ENCODE measurements around the gene SCO2. TPM values are rescaled to one million over a fixed set of nuclear protein-coding genes. Genes with fewer than 3 reads are reported as not detected.

The SCO2 gene
- total RNA-seq, 1 experiment from 2014 or later = 3.0 TPM

GRCh38 chr22:50476868-50477267 lies 48.5 kb downstream of the SCO2 start:
- CTCF ChIA-PET = no interaction called here
- Histone ChIP-seq H3K9me2 (ENCODE audit: insufficient read depth) (no peaks in the 10 kb centered on the region), H3K9me3 (ENCODE audit: insufficient read depth, low read depth) (no peaks in the 10 kb centered on the region), H3K79me2 (ENCODE audit: low read depth) (peaks cover 28% of the 10 kb centered on the region), H3K4me1 (replicated peaks; ENCODE audit: insufficient read depth) (peaks cover 25% of the 10 kb centered on the region), H3K4me2 (no peak overlapping the region), H2AFZ (no peak overlapping the region), H3K27me3 (ENCODE audit: insufficient read depth, low read depth) (no peaks in the 10 kb centered on the region), H3K27ac (no peak overlapping the region), H3K36me3 (ENCODE audit: low read depth) (no peaks in the 10 kb centered on the region), H3K4me3 (no peak overlapping the region), H3F3A (ENCODE audit: insufficient read depth, low read depth) (peaks cover 24% of the 10 kb centered on the region; the same call in 1 of the 2 replicates), H4K20me1 (ENCODE audit: insufficient read depth) (peaks cover 24% of the 10 kb centered on the region)
- POLR2A ChIA-PET (ENCODE audit: unreplicated experiment) = no interaction called here
- no peak for DNase-seq
- TF ChIP-seq EZH2 (IDR thresholded peaks at IDR 0.05; ENCODE audit: low read depth) = no peak
- no peak for TF ChIP-seq CTCF (conservative IDR thresholded peaks at IDR 0.05)
- BruUV-seq (replicated peaks) = no TSS peak
- intact Hi-C loops (cut with micrococcal nuclease; ENCODE audit: unreplicated experiment) = no loop called here

- peak overlapping the region; percentile 97 for H3K4me2 ChIP-seq
- no peaks in the 10 kb centered on the region for H3K9me2 ChIP-seq (ENCODE audit: insufficient read depth)
- peaks cover 36% of the 10 kb centered on the region; the same call in 1 of the 2 replicates for H3F3A ChIP-seq (ENCODE audit: insufficient read depth, low read depth)
- H3K27ac ChIP-seq = no peak overlapping the region
- H3K4me1 ChIP-seq (replicated peaks; ENCODE audit: insufficient read depth) = peaks cover 37% of the 10 kb centered on the region
- no peaks in the 10 kb centered on the region for H3K9me3 ChIP-seq (ENCODE audit: insufficient read depth, low read depth)
- H3K79me2 ChIP-seq (ENCODE audit: low read depth) = peaks cover 40% of the 10 kb centered on the region
- H2AFZ ChIP-seq = peak overlapping the region; percentile 91
- peaks cover 36% of the 10 kb centered on the region for H4K20me1 ChIP-seq (ENCODE audit: insufficient read depth)
- no peaks in the 10 kb centered on the region for H3K36me3 ChIP-seq (ENCODE audit: low read depth)
- H3K27me3 ChIP-seq (ENCODE audit: insufficient read depth, low read depth) = no peaks in the 10 kb centered on the region
- peak overlapping the region; percentile 65; the same call in 1 of the 2 replicates for H3K4me3 ChIP-seq
- BruUV-seq (replicated peaks) = no TSS peak
- intact Hi-C loops (cut with micrococcal nuclease; ENCODE audit: unreplicated experiment) = loop anchor here (1.0 kb wide), 1 partner anchor 33 kb away; the partner anchor contains the start of gene NCAPH2
- ChIA-PET CTCF (no interaction called here), POLR2A (ENCODE audit: unreplicated experiment) (no interaction called here)
- DNase-seq = no peak
- TF ChIP-seq CTCF (conservative IDR thresholded peaks at IDR 0.05) (no peak), EZH2 (IDR thresholded peaks at IDR 0.05; ENCODE audit: low read depth) (no peak)
Measured at GRCh38 chr22:50475652-50476002, 49.8 kb downstream of the SCO2 start.

- Histone ChIP-seq H3K79me2 (ENCODE audit: low read depth) (peaks cover 46% of the 10 kb centered on the region), H3K4me1 (replicated peaks; ENCODE audit: insufficient read depth) (peaks cover 44% of the 10 kb centered on the region), H3K4me2 (peak within 1 kb of the TSS; percentile 97), H2AFZ (peak within 1 kb of the TSS; percentile 91), H4K20me1 (ENCODE audit: insufficient read depth) (peaks cover 43% of the 10 kb centered on the region), H3K4me3 (peak within 1 kb of the TSS; percentile 77), H3K9me2 (ENCODE audit: insufficient read depth) (no peaks in the 10 kb centered on the region), H3F3A (ENCODE audit: insufficient read depth, low read depth) (peaks cover 37% of the 10 kb centered on the region), H3K27me3 (ENCODE audit: insufficient read depth, low read depth) (no peaks in the 10 kb centered on the region), H3K9me3 (ENCODE audit: insufficient read depth, low read depth) (no peaks in the 10 kb centered on the region), H3K36me3 (ENCODE audit: low read depth) (no peaks in the 10 kb centered on the region), H3K27ac (no peak within 1 kb of the TSS)
- intact Hi-C loops (cut with micrococcal nuclease; ENCODE audit: unreplicated experiment) = loop anchor here (1.0 kb wide), 1 partner anchor 33 kb away; the partner anchor contains the start of gene NCAPH2
- ChIA-PET CTCF (no interaction called here), POLR2A (ENCODE audit: unreplicated experiment) (no interaction called here)
- TF ChIP-seq CTCF (conservative IDR thresholded peaks at IDR 0.05) (no peak), EZH2 (IDR thresholded peaks at IDR 0.05; ENCODE audit: low read depth) (no peak)
- BruUV-seq (replicated peaks) = TSS peak; percentile 93
- peak; percentile 82 to 92 for DNase-seq
Measured at GRCh38 chr22:50474710-50475651, 50.4 kb downstream of the SCO2 start, which contains the start of gene SBF1. SBF1 (minus strand) TSS chr22:50475035; CDS start chr22:50474840, 195 bp downstream.
